IMR-90 (cell line): ENCODE measurements around the gene TOR2A. TPM values are rescaled to one million over a fixed set of nuclear protein-coding genes. Genes with fewer than 3 reads are reported as not detected.

Experiments
- ATAC-seq: fragments of 200-7000 bp; cut with Tn5 transposase; 2 replicates; pipeline ENCODE4 v1.9.1; 2020; ENCODE audit warnings: low read depth, mild to moderate bottlenecking, moderate library complexity
- BruUV-seq: library from RNA; stranded (reverse); fragments of 400-500 nt; replicated peaks from 2 replicates; lab custom pipeline; 2021; lab: Mats Ljungman, UMichigan
- CTCF ChIA-PET: fragments of 300-600 bp; formaldehyde crosslinking; extraction: SDS; loops from one replicate; lab custom pipeline; 2021; ENCODE audit warnings: antibody characterized with exemption; lab: Yijun Ruan, JAX
- POLR2A ChIA-PET: fragments of 300-600 bp; sonication (Branson Sonifier 250); formaldehyde crosslinking; loops from one replicate; lab custom pipeline; 2022; ENCODE audit warnings: antibody characterized with exemption; ENCODE audit not compliant: unreplicated experiment; lab: Charles Lee
- DNase-seq: peaks from one replicate; pipeline ENCODE4 v3.0.0; 2013
- H2AFZ ChIP-seq: replicated peaks from 2 replicates; pipeline ENCODE3; 2013; ENCODE audit warnings: low read length, mild to moderate bottlenecking; ENCODE audit not compliant: poor library complexity
- H2AK5ac ChIP-seq: 2 replicates; pipeline ENCODE4 v1.6.1; 2013; ENCODE audit warnings: low read depth, low read length, inconsistent platforms
- H2AK9ac ChIP-seq: replicated peaks from 2 replicates; pipeline ENCODE3; 2013; ENCODE audit warnings: mild to moderate bottlenecking, low read depth, low read length, moderate library complexity; ENCODE audit not compliant: poor library complexity
- H2BK120ac ChIP-seq: 2 replicates; pipeline ENCODE4 v1.6.1; 2013; ENCODE audit warnings: low read depth, low read length, inconsistent platforms
- H2BK15ac ChIP-seq: 3 replicates; pipeline ENCODE4 v1.6.1; 2013; ENCODE audit warnings: low read depth, low read length, inconsistent platforms
- H2BK20ac ChIP-seq: 2 replicates; pipeline ENCODE4 v1.6.1; 2013; ENCODE audit warnings: low read depth, mild to moderate bottlenecking, inconsistent platforms, low read length, moderate library complexity
- H2BK5ac ChIP-seq: 2 replicates; pipeline ENCODE4 v1.6.1; 2013; ENCODE audit warnings: mild to moderate bottlenecking, low read depth, low read length, inconsistent platforms; ENCODE audit not compliant: poor library complexity, severe bottlenecking
- H3K14ac ChIP-seq: replicated peaks from 2 replicates; pipeline ENCODE4 v1.6.1; 2013; ENCODE audit warnings: low read depth, low read length, inconsistent platforms
- H3K18ac ChIP-seq: 2 replicates; pipeline ENCODE4 v1.6.1; 2013; ENCODE audit warnings: low read depth, low read length, control low read depth
- H3K23ac ChIP-seq: 2 replicates; pipeline ENCODE4 v1.6.1; 2013; ENCODE audit warnings: low read depth, low read length, inconsistent platforms
- H3K27ac ChIP-seq: 2 replicates; pipeline ENCODE4 v1.5.1; 2013; ENCODE audit warnings: mild to moderate bottlenecking, control low read depth, low read length; ENCODE audit not compliant: insufficient read depth
- H3K27me3 ChIP-seq: 2 replicates; pipeline ENCODE4 v1.6.1; 2013; ENCODE audit warnings: low read length; ENCODE audit not compliant: control insufficient read depth, insufficient read depth
- H3K36me3 ChIP-seq: 2 replicates; pipeline ENCODE4 v1.6.1; 2013; ENCODE audit warnings: low read length, mixed read lengths; ENCODE audit not compliant: control insufficient read depth, insufficient read depth
- H3K4ac ChIP-seq: 2 replicates; pipeline ENCODE4 v1.6.1; 2013; ENCODE audit warnings: low read depth, low read length, inconsistent platforms
- H3K4me1 ChIP-seq: 2 replicates; pipeline ENCODE4 v1.6.1; 2013; ENCODE audit warnings: low read length, mixed read lengths; ENCODE audit not compliant: control insufficient read depth, insufficient read depth
- H3K4me2 ChIP-seq: 2 replicates; pipeline ENCODE4 v1.6.1; 2013; ENCODE audit warnings: low read depth, mild to moderate bottlenecking, control low read depth, low read length, moderate library complexity
- H3K4me3 ChIP-seq: 2 replicates; pipeline ENCODE4 v1.5.1; 2013; ENCODE audit warnings: low read depth, mild to moderate bottlenecking, control low read depth, low read length, moderate library complexity; ENCODE audit not compliant: insufficient read depth
- H3K56ac ChIP-seq: 2 replicates; pipeline ENCODE4 v1.6.1; 2013; ENCODE audit warnings: low read length, inconsistent platforms; ENCODE audit not compliant: insufficient read depth; ENCODE audit errors: extremely low read depth
- H3K79me1 ChIP-seq, 2 experiments: 2 replicates each; pipeline ENCODE4 v1.6.1; 2013; ENCODE audit warnings: low read length in 2 of 2, inconsistent platforms in 1 of 2, low read depth in 1 of 2
- H3K9ac ChIP-seq: 2 replicates; pipeline ENCODE4 v1.6.1; 2013; ENCODE audit warnings: low read depth, low read length, control low read depth
- H3K9me1 ChIP-seq: 2 replicates; pipeline ENCODE4 v1.6.1; 2013; ENCODE audit warnings: low read length, inconsistent platforms; ENCODE audit not compliant: insufficient read depth
- H3K9me3 ChIP-seq: 2 replicates; pipeline ENCODE4 v1.6.1; 2013; ENCODE audit warnings: low read length; ENCODE audit not compliant: control insufficient read depth, insufficient read depth
- H4K20me1 ChIP-seq: 2 replicates; pipeline ENCODE4 v1.6.1; 2013; ENCODE audit warnings: low read length, inconsistent platforms; ENCODE audit not compliant: insufficient read depth
- H4K5ac ChIP-seq: 2 replicates; pipeline ENCODE4 v1.6.1; 2013; ENCODE audit warnings: mild to moderate bottlenecking, low read depth, low read length, control low read depth
- H4K8ac ChIP-seq, 2 experiments: 2 replicates each; pipeline ENCODE4 v1.6.1; 2013; ENCODE audit warnings: low read depth in 2 of 2, low read length in 2 of 2, control low read depth in 1 of 2, inconsistent platforms in 1 of 2
- H4K91ac ChIP-seq: 2 replicates; pipeline ENCODE4 v1.6.1; 2013; ENCODE audit warnings: low read depth, low read length, inconsistent platforms; ENCODE audit not compliant: insufficient read depth
- BHLHE40 ChIP-seq: fragments of 150-350 bp; IDR thresholded peaks from 2 replicates; pipeline ENCODE4 v1.6.1; 2016; ENCODE audit warnings: mild to moderate bottlenecking, low read depth, low read length
- CHD1 ChIP-seq: IDR thresholded peaks from 2 replicates; pipeline ENCODE4 v1.6.1; 2012; ENCODE audit warnings: low read depth, low read length, improper control_type of control experiment
- ELK1 ChIP-seq: fragments of 150-350 bp; IDR thresholded peaks from 2 replicates; pipeline ENCODE4 v1.6.1; 2016; ENCODE audit warnings: low read depth, mild to moderate bottlenecking, low read length, moderate library complexity, borderline replicate concordance
- FOS ChIP-seq: fragments of 150-350 bp; IDR thresholded peaks from 2 replicates; pipeline ENCODE4 v1.6.1; 2016; ENCODE audit warnings: low read depth, low read length
- MXI1 ChIP-seq: IDR thresholded peaks from 2 replicates; pipeline ENCODE4 v1.6.1; 2012; ENCODE audit warnings: low read depth, mild to moderate bottlenecking, low read length, moderate library complexity, borderline replicate concordance
- RAD21 ChIP-seq: IDR thresholded peaks from 2 replicates; pipeline ENCODE4 v1.6.1; 2012; ENCODE audit warnings: low read length, improper control_type of control experiment
- RFX5 ChIP-seq: IDR thresholded peaks from 2 replicates; pipeline ENCODE4 v1.8.0; 2012; ENCODE audit warnings: low read depth, mild to moderate bottlenecking, low read length, moderate library complexity
- WGBS, 2 experiments: methylation state at CpG; one replicate each; pipeline versions ENCODE4 v1.1.5 to v1.1.7; 2013; ENCODE audit warnings: missing lambda C conversion rate in 2 of 2; ENCODE audit not compliant: insufficient read length in 1 of 2; ENCODE audit errors: extremely low coverage in 2 of 2; 5-methylcytosine and 5-hydroxymethylcytosine counted together
- dilution Hi-C: fragments of 300-500 bp; cut with HindIII; formaldehyde crosslinking; loops from one replicate; pipeline ENCODE4 v1.14.3; 2018; ENCODE audit warnings: low sequenced_read_pairs; ENCODE audit not compliant: unreplicated experiment
- in situ Hi-C: fragments of 300-500 bp; cut with MboI; formaldehyde crosslinking; loops from 3 replicates; pipeline ENCODE4 v1.14.3; 2019; ENCODE audit warnings: low sequenced_read_pairs, inconsistent platforms, mixed read lengths
- intact Hi-C: fragments of 100-400 bp; cut with micrococcal nuclease; formaldehyde crosslinking; loops from 2 replicates; pipeline ENCODE4 v1.10.0; 2022
- polyA plus RNA-seq, 3 experiments: library from polyadenylated mRNA; depleted of rRNA; stranded (reverse); fragments of >200 nt; gene quantifications; 2 replicates each; pipeline ENCODE4 v1.2.3, GENCODE V29; 2012; ENCODE audit warnings: low replicate concordance in 1 of 3
- total RNA-seq: library from RNA; depleted of rRNA; stranded (reverse); fragments of >200 nt; gene quantifications from 2 replicates; pipeline ENCODE4 v1.2.3, GENCODE V29; 2012

TOR2A gene
- total and polyA plus RNA-seq, 2 of the 4 experiments (the other 2 are of a cell fraction) = 0.90 to 12.5 TPM

GRCh38 chr9:127711226-127711701 is 23.8 kb downstream of the TOR2A start:
- no TSS peak for BruUV-seq
- no peak for DNase-seq

More at GRCh38 chr9:127711226-127711701, 23.8 kb downstream of the TOR2A start:
- Histone ChIP-seq H3K14ac (no peak overlapping the region), H2BK5ac (no peak overlapping the region), H3K9ac (no peak overlapping the region), H3K56ac (no peak overlapping the region), H2BK120ac (no peak overlapping the region), H3K4ac (no peak overlapping the region), H2BK15ac (no peak overlapping the region), H3K4me1 (peaks cover 7% of the 10 kb centered on the region), H2AK5ac (no peak overlapping the region), H3K9me1 (no peaks in the 10 kb centered on the region; the same call in 1 of the 2 replicates), H4K91ac (no peak overlapping the region), H2BK20ac (no peak overlapping the region), H4K8ac (no peak overlapping the region), H3K18ac (no peak overlapping the region), H3K4me3 (no peak overlapping the region), H3K27ac (no peak overlapping the region), H3K9me3 (no peaks in the 10 kb centered on the region), H2AFZ (no peak overlapping the region), H4K20me1 (peaks cover 7% of the 10 kb centered on the region), H3K36me3 (no peaks in the 10 kb centered on the region), H3K79me1 (peaks cover 2 to 14% of the 10 kb centered on the region in 2 experiments; a peak in 3 of 4 replicates), H3K27me3 (no peaks in the 10 kb centered on the region), H2AK9ac (no peak overlapping the region), H3K23ac (no peak overlapping the region), H4K5ac (no peak overlapping the region), H3K4me2 (no peak overlapping the region)
- intact Hi-C loops (no loop called here), in situ Hi-C loops (no loop called here), dilution Hi-C loops (no loop called here)
- no peak for TF ChIP-seq BHLHE40
- TF ChIP-seq RAD21 = no peak
- no peak for TF ChIP-seq CHD1
- no peak for TF ChIP-seq RFX5
- no peak for TF ChIP-seq ELK1
- no peak for TF ChIP-seq FOS
- TF ChIP-seq MXI1 = no peak
- ATAC-seq = no peak
- ChIA-PET POLR2A (no interaction called here), CTCF (no interaction called here)
- 46% methylated on average over 4 of the region's 9 CpGs; no CpG with 5 or more reads in 1 of the 2 experiments for WGBS, 2 experiments
